Heart right ventricle (tissue), 16 donors: ENCODE measurements around the gene FBLN2. TPM values are rescaled to one million over a fixed set of nuclear protein-coding genes. Genes with fewer than 3 reads are reported as not detected.

ENCODE experiments used
- ATAC-seq, 8 donors: fragments of 200-7000 bp; cut with Tn5 transposase; one replicate each; pipeline ENCODE4 v1.9.1; 2020; ENCODE audit warnings: mild to moderate bottlenecking in 8 of 8, moderate library complexity in 8 of 8, moderate number of reproducible peaks in 1 of 8
- DNase-seq, 2 donors: peaks; one replicate each; pipeline ENCODE4 v3.0.0-alpha.2; 2020
- H3K27ac ChIP-seq, 10 donors: fragments of 200-600 bp; sonication (generic) in 2 of 10; one replicate each; pipeline versions ENCODE4 v1.5.0 to v1.8.0; 2020 to 2022; ENCODE audit warnings: mild to moderate bottlenecking in 3 of 10
- H3K27me3 ChIP-seq, 7 donors: fragments of 200-600 bp; one replicate each; pipeline ENCODE4 v1.8.0; 2021 to 2022; ENCODE audit warnings: mild to moderate bottlenecking in 2 of 7
- H3K36me3 ChIP-seq, 9 donors: fragments of 200-600 bp; sonication (generic) in 1 of 9; one replicate each; pipeline versions ENCODE4 v1.5.0 to v1.8.0; 2020 to 2022; ENCODE audit warnings: mild to moderate bottlenecking in 2 of 9
- H3K4me1 ChIP-seq, 9 donors: fragments of 200-600 bp; sonication (generic) in 1 of 9; one replicate each; pipeline versions ENCODE4 v1.5.0 to v1.8.0; 2020 to 2022; ENCODE audit warnings: mild to moderate bottlenecking in 4 of 9
- H3K4me3 ChIP-seq, 10 donors: fragments of 200-600 bp; sonication (generic) in 2 of 10; one replicate each; pipeline versions ENCODE4 v1.5.0 to v1.8.0; 2020 to 2022; ENCODE audit warnings: mild to moderate bottlenecking in 7 of 10, moderate library complexity in 2 of 10
- H3K9me3 ChIP-seq, 11 donors: fragments of 200-600 bp in 10 of 11; sonication (generic) in 2 of 11; one replicate each; pipeline versions ENCODE4 v1.5.0 to v1.8.0; 2013 to 2022; ENCODE audit warnings: mild to moderate bottlenecking in 2 of 11, control low read depth in 1 of 11, moderate library complexity in 1 of 11
- WGBS, 2 donors: extraction: QIAGEN DNeasy Blood & Tissue Kit; methylation state at CpG; one replicate each; pipeline ENCODE4 v1.1.7; 2013; ENCODE audit warnings: inconsistent platforms in 1 of 2; 5-methylcytosine and 5-hydroxymethylcytosine counted together
- intact Hi-C, 10 donors: fragments of 100-400 bp; cut with DNase I; formaldehyde crosslinking; loops; one replicate each; pipeline versions ENCODE4 v1.11.1 to v1.14.2; 2022
- polyA plus RNA-seq, 2 donors: library from polyadenylated mRNA; stranded (reverse); fragments of 200-250 nt; gene quantifications; one replicate each; pipeline ENCODE4 v1.2.3, GENCODE V29; 2013
- total RNA-seq, 10 donors: library from RNA; stranded (reverse); fragmentation: NEBNext Ultra II Directional in 3 of 10; extraction: Animal tissue kit (Norgen Biotek cat#: 25700) in 3 of 10; gene quantifications; one replicate each; pipeline versions ENCODE4 v1.2.1 to v1.2.4, GENCODE V29; 2021 to 2023
- TF ChIP-seq, protein P1 (sequence below), 9 donors: fragments of 200-600 bp; sonication (generic) in 2 of 9; IDR thresholded peaks; one replicate each; pipeline versions ENCODE4 v1.5.0 to v1.8.0; 2021 to 2022; ENCODE audit warnings: antibody characterized with exemption in 9 of 9, mild to moderate bottlenecking in 5 of 9, moderate library complexity in 1 of 9
- donor health status: Arrhythmogenic right ventricular cardiomyopathy.
- donor health status: ischemic (EF 13 %, LVEDD 7.1; RV severe dilation, severe dysfunction).
- donor health status: healthy with polysubstance abuse.
- donor health status: DM: no; HTN: yes; CAD: no.
- donor health status: DM: no; HTN: no; CAD: no.
- donor health status: ischemic (EF 25% LVEDD 6.9; RV normal size, moderate dysfunction).
- donor health status: ischemic (EF 25% LVEDD 5.7; RV mildly dilated, moderate dysfunction).
- donor health status: healthy.
- donor health status: DM: yes; HTN: yes; CAD: no.
- donor health status: Ischemic cardiomyopathy.
- donor health status: ischemic (EF 35%, LVEDD 5.7; RV mildly dilated, moderate dysfunction).
- donor health status: nonischemic (EF 11% LVEDD 7.7; RV severe dilation, severe dysfunction).
- donor health status: DM: yes; HTN: yes; CAD: no.
- donor health status: PGD.
- donor health status: ischemic (EF 29% LVEDD 5.4; RV normal size, mild dysfunction).
- donor health status: nonischemic (EF 23%, LVEDD 6.1; RV moderate dilation, normal function).

The FBLN2 gene
- total and polyA plus RNA-seq, 12 donors: 20.7 to 78.9 (median 47.0) TPM

DNA sequence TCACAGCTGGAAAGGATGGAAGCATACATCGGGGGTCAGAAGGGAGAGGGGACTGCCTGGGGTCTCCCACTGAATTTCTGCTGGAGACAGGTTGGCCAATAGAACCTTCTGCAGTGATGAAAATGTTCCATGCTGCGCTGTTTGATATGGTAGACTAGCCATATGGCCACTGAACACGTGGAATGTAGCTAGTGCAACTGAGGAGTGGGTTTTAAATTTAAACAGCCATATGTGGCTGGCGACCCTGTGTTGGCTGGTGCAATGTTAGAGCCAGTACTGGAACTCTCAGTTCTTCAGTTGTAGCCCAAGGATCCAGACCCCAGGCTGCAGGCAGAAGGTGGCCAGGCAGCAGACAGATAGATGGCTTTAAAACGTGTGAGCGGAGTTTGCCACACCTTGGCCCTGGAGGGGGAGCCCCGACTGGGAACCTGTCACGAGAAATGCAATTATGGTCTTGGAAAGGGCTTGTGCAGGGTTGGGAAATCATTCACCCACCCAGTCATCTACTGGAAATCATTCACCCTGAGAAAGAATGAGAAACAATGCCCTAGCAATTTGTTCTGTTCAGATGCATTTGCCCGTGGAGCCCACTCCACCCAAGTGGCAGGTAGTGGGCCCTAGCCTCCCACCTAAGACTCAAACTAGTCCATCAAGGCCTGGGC is 127.6 kb downstream of the FBLN2 start:
- H3K9me3 ChIP-seq: no peaks in the 10 kb centered on the region
- TF ChIP-seq, protein P1, sequence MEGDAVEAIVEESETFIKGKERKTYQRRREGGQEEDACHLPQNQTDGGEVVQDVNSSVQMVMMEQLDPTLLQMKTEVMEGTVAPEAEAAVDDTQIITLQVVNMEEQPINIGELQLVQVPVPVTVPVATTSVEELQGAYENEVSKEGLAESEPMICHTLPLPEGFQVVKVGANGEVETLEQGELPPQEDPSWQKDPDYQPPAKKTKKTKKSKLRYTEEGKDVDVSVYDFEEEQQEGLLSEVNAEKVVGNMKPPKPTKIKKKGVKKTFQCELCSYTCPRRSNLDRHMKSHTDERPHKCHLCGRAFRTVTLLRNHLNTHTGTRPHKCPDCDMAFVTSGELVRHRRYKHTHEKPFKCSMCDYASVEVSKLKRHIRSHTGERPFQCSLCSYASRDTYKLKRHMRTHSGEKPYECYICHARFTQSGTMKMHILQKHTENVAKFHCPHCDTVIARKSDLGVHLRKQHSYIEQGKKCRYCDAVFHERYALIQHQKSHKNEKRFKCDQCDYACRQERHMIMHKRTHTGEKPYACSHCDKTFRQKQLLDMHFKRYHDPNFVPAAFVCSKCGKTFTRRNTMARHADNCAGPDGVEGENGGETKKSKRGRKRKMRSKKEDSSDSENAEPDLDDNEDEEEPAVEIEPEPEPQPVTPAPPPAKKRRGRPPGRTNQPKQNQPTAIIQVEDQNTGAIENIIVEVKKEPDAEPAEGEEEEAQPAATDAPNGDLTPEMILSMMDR (IDR thresholded peaks at IDR 0.05): no peak
- no peak overlapping the region for H3K27ac ChIP-seq
- intact Hi-C loops: no loop called here
- no peaks in the 10 kb centered on the region for H3K4me1 ChIP-seq
- WGBS, 2 donors: 76 to 79% methylated on average over 9 of the region's 9 CpGs
- peaks cover 0 to 65% (median 40%) of the 10 kb centered on the region in 7 donors for H3K27me3 ChIP-seq
- ATAC-seq (no peak), DNase-seq (no peak)
- no peaks in the 10 kb centered on the region for H3K36me3 ChIP-seq
- no peak overlapping the region for H3K4me3 ChIP-seq

GRCh38 chr3:13677272-13677671 is 128.3 kb downstream of the FBLN2 start:
- TF ChIP-seq, protein P1 (IDR thresholded peaks at IDR 0.05): no peak
- WGBS, 2 donors: 83 to 87% methylated on average over 4 of the region's 4 CpGs
- Histone ChIP-seq H3K36me3 (no peaks in the 10 kb centered on the region), H3K27me3 (peaks cover 0 to 69% (median 41%) of the 10 kb centered on the region in 7 donors), H3K4me3 (no peak overlapping the region), H3K9me3 (no peaks in the 10 kb centered on the region), H3K27ac (no peak overlapping the region), H3K4me1 (no peaks in the 10 kb centered on the region)
- intact Hi-C loops: no loop called here
- ATAC-seq: no peak
- no peak for DNase-seq

GRCh38 chr3:13681931-13682330 is 133.0 kb downstream of the FBLN2 start:
- 85 to 88% methylated on average over 17 of the region's 17 CpGs for WGBS, 2 donors
- Histone ChIP-seq H3K4me1 (no peaks in the 10 kb centered on the region), H3K36me3 (no peaks in the 10 kb centered on the region), H3K4me3 (no peak overlapping the region), H3K9me3 (no peaks in the 10 kb centered on the region), H3K27ac (no peak overlapping the region), H3K27me3 (peaks cover 0 to 73% (median 23%) of the 10 kb centered on the region in 7 donors)
- intact Hi-C loops: no loop called here
- DNase-seq (no peak), ATAC-seq (no peak)
- TF ChIP-seq, protein P1 (IDR thresholded peaks at IDR 0.05): no peak

DNA sequence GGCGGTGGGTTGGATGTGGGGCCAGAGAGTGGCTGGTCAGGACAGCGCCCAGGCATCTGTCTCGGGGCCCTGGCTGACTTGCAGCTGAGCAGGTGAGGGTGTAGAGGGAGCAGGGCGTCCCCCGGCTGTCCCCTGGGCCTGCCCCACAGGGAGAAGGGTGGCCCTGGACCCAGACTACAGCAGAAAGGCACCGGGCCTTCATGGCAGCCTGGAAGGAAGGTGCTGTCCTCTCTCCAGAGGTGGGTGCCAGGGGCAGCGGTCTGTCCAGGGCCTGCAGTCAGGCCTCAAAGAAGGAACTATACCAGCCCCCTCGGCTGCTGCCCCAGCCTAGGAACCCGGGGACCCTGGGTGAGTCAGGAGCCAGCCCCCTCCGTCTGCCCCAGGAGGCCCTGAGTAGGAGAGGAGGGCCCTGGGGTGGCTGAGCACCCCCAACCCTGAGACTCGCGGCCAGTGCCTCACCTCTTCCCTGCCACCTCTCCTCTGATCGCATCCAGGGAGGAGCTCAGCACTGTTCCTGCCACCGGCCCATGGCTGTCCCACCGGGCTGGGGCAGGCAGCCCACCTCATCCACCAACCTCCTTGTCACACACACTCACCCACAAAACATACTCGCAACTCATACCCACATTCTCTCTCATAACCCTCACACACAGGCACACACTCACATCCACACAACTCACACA is 133.5 kb downstream of the FBLN2 start:
- Histone ChIP-seq H3K9me3 (no peaks in the 10 kb centered on the region), H3K4me3 (no peak overlapping the region), H3K4me1 (no peaks in the 10 kb centered on the region), H3K36me3 (no peaks in the 10 kb centered on the region), H3K27ac (no peak overlapping the region), H3K27me3 (peaks cover 0 to 73% (median 18%) of the 10 kb centered on the region in 7 donors)
- WGBS, 2 donors: 80 to 83% methylated on average over 16 of the region's 16 CpGs
- DNase-seq (no peak), ATAC-seq (no peak)
- intact Hi-C loops: no loop called here
- TF ChIP-seq, protein P1 (IDR thresholded peaks at IDR 0.05): no peak
